ENCODE measurements around the gene THRB. TPM values are rescaled to one million over a fixed set of nuclear protein-coding genes. Genes with fewer than 3 reads are reported as not detected.

THRB gene
- total and polyA plus RNA-seq, 2 donors (not counting 3 experiments of a cell fraction or from before 2014, with no cell fraction given) = 0.06 TPM; not detected in 1

DNA sequence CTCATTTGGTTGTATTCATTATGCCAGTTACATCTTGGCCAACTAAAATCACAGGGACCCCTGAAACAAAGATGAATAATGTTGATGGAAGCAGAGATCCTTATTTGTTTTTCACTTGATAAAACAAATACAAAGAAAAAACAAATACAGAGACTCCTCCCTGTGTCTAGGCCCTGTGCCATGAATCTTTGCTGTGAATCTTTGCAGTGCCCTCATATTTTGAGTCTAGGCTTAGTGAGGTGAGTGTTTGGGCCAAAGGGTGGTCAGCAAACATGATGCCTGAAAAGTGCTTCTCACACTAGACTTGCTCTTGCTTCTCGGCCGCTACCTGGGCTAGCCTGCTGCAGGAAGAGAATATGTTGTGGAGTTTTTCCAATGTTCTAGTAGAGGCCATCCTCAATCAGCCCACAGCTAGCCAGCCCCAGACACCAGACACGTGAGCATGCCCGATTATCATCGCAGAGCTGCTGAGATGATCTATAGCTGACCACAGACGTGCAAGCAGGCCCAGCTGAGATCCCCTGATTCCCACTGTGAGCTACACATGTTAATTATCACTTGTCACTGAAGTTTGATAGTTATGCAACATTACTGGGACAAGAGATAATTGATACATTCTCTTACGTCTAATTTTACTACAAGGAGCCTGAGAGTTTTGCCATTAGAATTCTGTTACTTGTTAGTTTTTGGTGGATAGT, 191.4 kb downstream of the THRB start:
- intact Hi-C loops (cut with micrococcal nuclease) = loop anchor here (1.0 kb wide), 1 partner anchor 18 kb away; no protein-coding TSS in a partner anchor
- no peak for TF ChIP-seq MYC (IDR thresholded peaks at IDR 0.05; ENCODE audit: low read depth, low read length)
- TF ChIP-seq JUN (IDR thresholded peaks at IDR 0.05; ENCODE audit: borderline replicate concordance, insufficient read depth, insufficient read length, low read depth) = no peak
- no peak for TF ChIP-seq GATA2 (IDR thresholded peaks at IDR 0.05; ENCODE audit: insufficient read depth, insufficient read length, low read depth, low read length)
- TF ChIP-seq, protein P1, sequence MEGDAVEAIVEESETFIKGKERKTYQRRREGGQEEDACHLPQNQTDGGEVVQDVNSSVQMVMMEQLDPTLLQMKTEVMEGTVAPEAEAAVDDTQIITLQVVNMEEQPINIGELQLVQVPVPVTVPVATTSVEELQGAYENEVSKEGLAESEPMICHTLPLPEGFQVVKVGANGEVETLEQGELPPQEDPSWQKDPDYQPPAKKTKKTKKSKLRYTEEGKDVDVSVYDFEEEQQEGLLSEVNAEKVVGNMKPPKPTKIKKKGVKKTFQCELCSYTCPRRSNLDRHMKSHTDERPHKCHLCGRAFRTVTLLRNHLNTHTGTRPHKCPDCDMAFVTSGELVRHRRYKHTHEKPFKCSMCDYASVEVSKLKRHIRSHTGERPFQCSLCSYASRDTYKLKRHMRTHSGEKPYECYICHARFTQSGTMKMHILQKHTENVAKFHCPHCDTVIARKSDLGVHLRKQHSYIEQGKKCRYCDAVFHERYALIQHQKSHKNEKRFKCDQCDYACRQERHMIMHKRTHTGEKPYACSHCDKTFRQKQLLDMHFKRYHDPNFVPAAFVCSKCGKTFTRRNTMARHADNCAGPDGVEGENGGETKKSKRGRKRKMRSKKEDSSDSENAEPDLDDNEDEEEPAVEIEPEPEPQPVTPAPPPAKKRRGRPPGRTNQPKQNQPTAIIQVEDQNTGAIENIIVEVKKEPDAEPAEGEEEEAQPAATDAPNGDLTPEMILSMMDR (IDR thresholded peaks at IDR 0.05; ENCODE audit: extremely low read depth in 1 of 2, insufficient read depth in 1 of 2, low read depth in 1 of 2, low read length in 2 of 2) = no peak
- no peak for TF ChIP-seq POLR2A (IDR thresholded peaks at IDR 0.05; ENCODE audit: low read depth, low read length)
- TF ChIP-seq FOS (IDR thresholded peaks at IDR 0.05; ENCODE audit: borderline replicate concordance, insufficient read depth, low read length) = no peak
- TF ChIP-seq EZH2 (IDR thresholded peaks at IDR 0.05; ENCODE audit: borderline replicate concordance, low read depth, low read length, severe bottlenecking) = no peak
- TF ChIP-seq, protein P2, sequence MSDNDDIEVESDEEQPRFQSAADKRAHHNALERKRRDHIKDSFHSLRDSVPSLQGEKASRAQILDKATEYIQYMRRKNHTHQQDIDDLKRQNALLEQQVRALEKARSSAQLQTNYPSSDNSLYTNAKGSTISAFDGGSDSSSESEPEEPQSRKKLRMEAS (IDR thresholded peaks at IDR 0.05; ENCODE audit: insufficient read depth, insufficient read length) = no peak
- no peak for TF ChIP-seq POLR2AphosphoS5 (IDR thresholded peaks at IDR 0.05; ENCODE audit: insufficient read depth, low read depth, low read length)
- Histone ChIP-seq H2AFZ (ENCODE audit: low read depth, low read length) (no peak overlapping the region), H3K9me3 (replicated peaks; ENCODE audit: control insufficient read depth, insufficient read depth, low read length) (no peaks in the 10 kb centered on the region), H3K4me2 (ENCODE audit: insufficient read depth, low read length) (no peak overlapping the region), H3K9me1 (replicated peaks; ENCODE audit: control insufficient read depth, extremely low read depth, insufficient read depth, low read length) (no peaks in the 10 kb centered on the region), H3K4me1 (ENCODE audit: control insufficient read depth, extremely low read depth, insufficient read depth, low read length) (no peaks in the 10 kb centered on the region), H3K27ac (ENCODE audit: insufficient read depth, low read depth, low read length) (no peak overlapping the region), H3K27me3 (ENCODE audit: control insufficient read depth in 2 of 2, insufficient read depth in 2 of 2, low read length in 2 of 2) (no peaks in the 10 kb centered on the region), H4K20me1 (replicated peaks; ENCODE audit: control insufficient read depth, extremely low read depth, insufficient read depth, low read length) (no peaks in the 10 kb centered on the region), H3K36me3 (ENCODE audit: control insufficient read depth in 2 of 2, extremely low read depth in 1 of 2, insufficient read depth in 2 of 2, low read length in 2 of 2) (no peaks in the 10 kb centered on the region), H3K79me2 (ENCODE audit: control insufficient read depth, insufficient read depth, low read length) (no peaks in the 10 kb centered on the region), H3K4me3 (replicated peaks in 1 of 3; ENCODE audit: insufficient read depth in 1 of 3, low read depth in 1 of 3, low read length in 3 of 3) (no peak overlapping the region), H3K9ac (replicated peaks; ENCODE audit: extremely low read depth, insufficient read depth, low read length) (no peak overlapping the region)
- FAIRE-seq (no peak), DNase-seq (ENCODE audit: low read depth, low spot score) (no peak)
- dilution Hi-C loops (cut with MboI; ENCODE audit: extremely low pct_ligation_motif_present, low sequenced_read_pairs) = no loop called here
- POLR2A ChIA-PET = no interaction called here
- CTCF ChIA-PET = no interaction called here
- BruUV-seq (replicated peaks) = no TSS peak

Data from endothelial cell of umbilical vein (primary cell).